ENCODE results near the gene PLA2G4E. TPM values are rescaled to one million over a fixed set of nuclear protein-coding genes. Genes with fewer than 3 reads are reported as not detected.

The PLA2G4E gene
- total RNA-seq, 1 donor from 2014 or later: 0.52 TPM

DNA sequence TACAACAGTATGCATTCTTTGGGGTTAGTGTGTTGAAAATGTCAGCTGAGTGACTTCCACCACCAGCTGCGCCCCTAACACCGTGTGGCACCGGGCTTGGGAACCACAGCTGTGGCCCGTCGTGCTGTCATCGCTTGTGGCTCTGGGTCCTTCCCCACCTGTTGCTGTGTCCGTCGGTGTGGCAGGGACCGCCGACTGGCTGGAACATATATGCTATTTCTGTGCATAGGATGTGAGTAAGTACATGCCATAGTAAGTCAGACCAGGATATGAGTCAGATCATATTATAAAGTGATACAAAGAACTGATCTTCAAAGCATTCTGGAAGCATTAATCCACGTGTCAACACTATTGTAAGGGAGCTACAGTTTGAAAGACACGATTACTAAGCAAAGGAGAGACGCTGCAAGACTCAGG is 80.4 kb downstream of the PLA2G4E start:
- Histone ChIP-seq H3K9me3 (ENCODE audit: control insufficient read depth in 3 of 3, low read length in 3 of 3) (no peaks in the 10 kb centered on the region), H3K4me3 (ENCODE audit: low read length in 3 of 3) (peak overlapping the region in 1 of 3 donors; percentile 13), H3K9ac (ENCODE audit: low read depth in 1 of 3, low read length in 3 of 3) (no peak overlapping the region), H3K27me3 (ENCODE audit: control insufficient read depth in 3 of 3, insufficient read depth in 3 of 3, low read length in 3 of 3) (no peaks in the 10 kb centered on the region), H3K36me3 (ENCODE audit: control insufficient read depth in 3 of 3, insufficient read depth in 3 of 3, low read length in 3 of 3) (peaks cover 0 to 5% (median 3%) of the 10 kb centered on the region in 3 donors), H3K27ac (ENCODE audit: low read depth, low read length) (no peak overlapping the region), H3K4me1 (ENCODE audit: control insufficient read depth in 3 of 3, insufficient read depth in 3 of 3, low read length in 3 of 3) (peaks cover 19 to 21% (median 20%) of the 10 kb centered on the region in 3 donors)

DNA sequence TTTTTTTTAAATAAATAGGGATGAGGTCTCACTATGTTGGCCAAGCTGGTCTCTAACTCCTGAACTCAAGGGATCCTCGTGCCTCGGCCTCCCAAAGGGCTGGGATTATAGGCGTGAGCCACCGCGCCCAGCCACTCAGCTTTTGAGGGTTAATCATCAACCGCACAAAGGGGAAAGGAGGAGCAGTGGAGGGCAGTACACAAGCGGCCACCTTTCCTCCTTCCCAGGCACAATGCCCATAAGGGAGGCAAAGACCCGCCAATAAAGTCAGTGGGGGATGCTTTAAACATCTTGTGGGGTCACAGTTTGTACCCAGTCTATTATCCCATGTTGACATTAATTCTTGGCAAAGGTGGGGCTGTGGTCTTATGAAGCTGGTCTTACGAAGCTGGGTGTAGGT is 80.9 kb downstream of the PLA2G4E start:
- Histone ChIP-seq H3K4me3 (ENCODE audit: low read length in 3 of 3) (no peak overlapping the region), H3K36me3 (ENCODE audit: control insufficient read depth in 3 of 3, insufficient read depth in 3 of 3, low read length in 3 of 3) (peaks cover 0 to 5% (median 2%) of the 10 kb centered on the region in 3 donors), H3K27ac (ENCODE audit: low read depth, low read length) (no peak overlapping the region), H3K9me3 (ENCODE audit: control insufficient read depth in 3 of 3, low read length in 3 of 3) (no peaks in the 10 kb centered on the region), H3K9ac (ENCODE audit: low read depth in 1 of 3, low read length in 3 of 3) (no peak overlapping the region), H3K27me3 (ENCODE audit: control insufficient read depth in 3 of 3, insufficient read depth in 3 of 3, low read length in 3 of 3) (no peaks in the 10 kb centered on the region), H3K4me1 (ENCODE audit: control insufficient read depth in 3 of 3, insufficient read depth in 3 of 3, low read length in 3 of 3) (peaks cover 20 to 25% (median 21%) of the 10 kb centered on the region in 3 donors)

DNA sequence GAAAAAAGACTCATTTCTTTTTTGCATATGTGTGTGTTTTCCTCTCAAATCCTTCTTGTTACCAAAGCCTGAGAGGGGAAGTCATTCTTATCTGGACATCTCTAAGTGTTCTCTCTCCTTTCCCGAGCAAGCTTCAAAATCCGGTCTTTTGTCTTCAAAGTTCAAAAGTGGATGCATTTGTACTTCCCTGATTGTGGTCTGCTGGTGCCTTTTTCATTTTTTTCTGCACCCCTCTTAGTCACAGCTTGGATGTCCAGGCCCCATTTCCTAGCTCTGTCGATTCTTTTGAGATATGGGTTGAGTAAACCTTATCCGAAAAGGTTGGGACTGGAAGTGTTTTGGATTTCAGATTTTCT is 83.3 kb downstream of the PLA2G4E start:
- Histone ChIP-seq H3K27ac (ENCODE audit: low read depth, low read length) (peak overlapping the region; percentile 83), H3K4me3 (ENCODE audit: low read length in 3 of 3) (no peak overlapping the region), H3K9ac (ENCODE audit: low read depth in 1 of 3, low read length in 3 of 3) (no peak overlapping the region), H3K36me3 (ENCODE audit: control insufficient read depth in 3 of 3, insufficient read depth in 3 of 3, low read length in 3 of 3) (peaks cover 0 to 5% (median 0%) of the 10 kb centered on the region in 3 donors), H3K27me3 (ENCODE audit: control insufficient read depth in 3 of 3, insufficient read depth in 3 of 3, low read length in 3 of 3) (no peaks in the 10 kb centered on the region), H3K9me3 (ENCODE audit: control insufficient read depth in 3 of 3, low read length in 3 of 3) (no peaks in the 10 kb centered on the region), H3K4me1 (ENCODE audit: control insufficient read depth in 3 of 3, insufficient read depth in 3 of 3, low read length in 3 of 3) (peaks cover 15 to 30% (median 26%) of the 10 kb centered on the region in 3 donors)

DNA sequence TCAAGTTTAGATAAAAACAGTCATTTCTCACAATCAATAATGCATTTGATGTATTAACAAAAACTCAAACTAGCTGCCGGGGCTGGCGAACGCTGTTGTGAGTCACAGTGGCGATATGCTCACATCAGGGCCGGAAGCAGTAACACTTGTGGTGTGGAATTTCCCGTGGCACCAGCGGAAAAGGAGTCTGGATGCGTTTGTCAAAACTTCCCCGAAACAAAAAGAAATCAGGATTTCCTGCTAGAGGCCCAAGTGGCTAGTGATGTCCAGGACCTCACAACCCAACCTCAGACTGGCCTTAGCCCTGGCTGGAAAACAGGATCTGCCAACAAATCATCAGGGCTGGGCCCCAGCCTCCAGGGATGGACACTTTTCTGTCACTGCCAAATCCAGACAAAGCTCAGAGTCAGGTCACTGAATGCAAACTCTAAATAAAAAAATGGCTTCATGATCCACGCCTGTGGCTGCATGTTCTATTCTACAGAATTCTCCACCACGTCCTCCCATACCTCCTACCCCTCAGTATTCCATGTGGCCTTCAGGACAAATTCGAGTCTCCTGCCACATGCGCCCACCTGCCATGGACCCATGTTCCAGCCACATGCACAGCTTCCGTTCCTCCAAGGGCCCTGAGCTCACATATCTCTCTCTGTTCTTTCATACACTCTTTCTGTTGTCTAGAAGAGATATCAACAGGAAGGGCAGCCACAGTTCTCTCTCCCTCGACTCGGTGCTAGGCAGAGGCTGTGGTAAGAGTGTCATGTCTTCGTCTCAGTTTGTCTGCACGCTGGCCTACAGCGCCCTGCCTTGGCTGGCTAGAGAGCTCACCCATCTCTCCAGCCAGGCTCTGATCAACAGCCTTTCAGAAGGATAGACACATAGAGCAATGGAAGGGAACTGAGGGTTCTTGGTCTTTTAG is 83.9 kb downstream of the PLA2G4E start:
- Histone ChIP-seq H3K4me3 (ENCODE audit: low read length in 3 of 3) (no peak overlapping the region), H3K9me3 (ENCODE audit: control insufficient read depth in 3 of 3, low read length in 3 of 3) (no peaks in the 10 kb centered on the region), H3K4me1 (ENCODE audit: control insufficient read depth in 3 of 3, insufficient read depth in 3 of 3, low read length in 3 of 3) (peaks cover 16 to 32% (median 26%) of the 10 kb centered on the region in 3 donors), H3K27ac (ENCODE audit: low read depth, low read length) (peak overlapping the region; percentile 83), H3K36me3 (ENCODE audit: control insufficient read depth in 3 of 3, insufficient read depth in 3 of 3, low read length in 3 of 3) (peaks cover 0 to 2% (median 0%) of the 10 kb centered on the region in 3 donors), H3K9ac (ENCODE audit: low read depth in 1 of 3, low read length in 3 of 3) (no peak overlapping the region), H3K27me3 (ENCODE audit: control insufficient read depth in 3 of 3, insufficient read depth in 3 of 3, low read length in 3 of 3) (no peaks in the 10 kb centered on the region)

DNA sequence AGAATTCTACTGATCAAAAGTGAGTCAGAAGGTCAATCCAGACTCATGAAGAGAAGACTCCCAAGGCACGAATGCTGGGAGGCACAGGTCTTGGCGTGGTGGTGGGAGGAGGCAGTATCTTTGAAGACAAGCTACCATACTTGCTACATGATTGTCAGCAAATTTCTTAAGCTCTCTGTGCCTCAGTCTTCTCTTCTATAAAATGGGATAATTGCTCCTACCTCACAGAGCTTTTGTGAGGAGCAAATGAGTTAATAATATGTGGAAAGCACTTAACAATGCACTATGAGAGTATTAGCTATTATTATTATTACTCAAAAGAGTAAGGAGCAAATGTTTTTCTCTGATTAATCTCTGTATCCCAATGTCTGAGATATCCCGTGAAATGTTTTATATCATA is 84.7 kb downstream of the PLA2G4E start:
- Histone ChIP-seq H3K9ac (ENCODE audit: low read depth in 1 of 3, low read length in 3 of 3) (no peak overlapping the region), H3K4me3 (ENCODE audit: low read length in 3 of 3) (no peak overlapping the region), H3K36me3 (ENCODE audit: control insufficient read depth in 3 of 3, insufficient read depth in 3 of 3, low read length in 3 of 3) (no peaks in the 10 kb centered on the region), H3K4me1 (ENCODE audit: control insufficient read depth in 3 of 3, insufficient read depth in 3 of 3, low read length in 3 of 3) (peaks cover 16 to 32% (median 27%) of the 10 kb centered on the region in 3 donors), H3K27me3 (ENCODE audit: control insufficient read depth in 3 of 3, insufficient read depth in 3 of 3, low read length in 3 of 3) (no peaks in the 10 kb centered on the region), H3K27ac (ENCODE audit: low read depth, low read length) (peak overlapping the region; percentile 83), H3K9me3 (ENCODE audit: control insufficient read depth in 3 of 3, low read length in 3 of 3) (no peaks in the 10 kb centered on the region)

DNA sequence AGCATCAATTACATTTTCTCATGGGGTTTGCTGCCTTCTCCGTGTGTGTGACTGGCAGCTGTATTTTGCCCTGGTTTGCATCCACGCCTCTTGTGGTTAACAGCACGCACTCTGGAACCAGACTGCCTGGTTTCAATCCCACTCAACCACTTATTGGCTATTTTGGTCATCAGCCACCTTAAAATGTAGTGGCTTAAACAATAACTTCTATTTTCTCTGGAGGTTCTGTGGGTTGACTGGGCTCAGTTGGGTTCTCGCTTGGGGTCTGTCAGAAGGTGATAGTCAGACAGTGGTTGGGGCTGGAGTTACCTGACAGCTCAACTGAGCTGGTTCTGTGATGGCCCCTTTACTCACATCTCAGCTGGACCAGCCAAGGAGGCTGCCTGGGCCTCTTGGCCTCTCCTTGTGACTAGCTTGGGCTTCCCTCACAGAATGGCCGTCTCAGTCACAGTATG is 85.2 kb downstream of the PLA2G4E start:
- Histone ChIP-seq H3K4me3 (ENCODE audit: low read length in 3 of 3) (no peak overlapping the region), H3K27ac (ENCODE audit: low read depth, low read length) (peak overlapping the region; percentile 83), H3K9me3 (ENCODE audit: control insufficient read depth in 3 of 3, low read length in 3 of 3) (no peaks in the 10 kb centered on the region), H3K27me3 (ENCODE audit: control insufficient read depth in 3 of 3, insufficient read depth in 3 of 3, low read length in 3 of 3) (no peaks in the 10 kb centered on the region), H3K4me1 (ENCODE audit: control insufficient read depth in 3 of 3, insufficient read depth in 3 of 3, low read length in 3 of 3) (peaks cover 16 to 35% (median 33%) of the 10 kb centered on the region in 3 donors), H3K9ac (ENCODE audit: low read depth in 1 of 3, low read length in 3 of 3) (no peak overlapping the region), H3K36me3 (ENCODE audit: control insufficient read depth in 3 of 3, insufficient read depth in 3 of 3, low read length in 3 of 3) (no peaks in the 10 kb centered on the region)

DNA sequence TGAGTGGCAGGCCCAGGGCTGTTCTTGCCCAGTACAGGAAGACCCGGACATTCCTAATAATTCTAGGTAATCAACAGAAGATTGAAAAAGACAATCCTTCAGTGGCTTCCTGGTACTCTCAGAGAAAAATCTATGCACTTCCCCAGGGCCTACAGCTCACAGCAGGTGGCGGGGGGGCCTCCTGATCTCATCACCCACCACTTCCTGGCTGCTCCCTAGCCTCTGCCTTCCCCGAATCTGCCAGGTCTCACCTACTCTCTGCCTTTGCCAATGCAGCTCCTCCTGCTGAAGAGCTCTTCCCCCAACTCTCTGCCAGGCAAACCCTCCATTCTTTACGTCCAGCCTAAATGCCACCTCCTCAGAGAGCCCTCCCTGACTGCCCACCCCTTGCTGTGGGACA is 86.0 kb downstream of the PLA2G4E start:
- Histone ChIP-seq H3K4me1 (ENCODE audit: control insufficient read depth in 3 of 3, insufficient read depth in 3 of 3, low read length in 3 of 3) (peaks cover 24 to 41% (median 38%) of the 10 kb centered on the region in 3 donors), H3K36me3 (ENCODE audit: control insufficient read depth in 3 of 3, insufficient read depth in 3 of 3, low read length in 3 of 3) (no peaks in the 10 kb centered on the region), H3K9me3 (ENCODE audit: control insufficient read depth in 3 of 3, low read length in 3 of 3) (no peaks in the 10 kb centered on the region), H3K27me3 (ENCODE audit: control insufficient read depth in 3 of 3, insufficient read depth in 3 of 3, low read length in 3 of 3) (no peaks in the 10 kb centered on the region), H3K27ac (ENCODE audit: low read depth, low read length) (peak overlapping the region; percentile 83), H3K9ac (ENCODE audit: low read depth in 1 of 3, low read length in 3 of 3) (peak overlapping the region in 1 of 3 donors; percentile 3), H3K4me3 (ENCODE audit: low read length in 3 of 3) (no peak overlapping the region)

DNA sequence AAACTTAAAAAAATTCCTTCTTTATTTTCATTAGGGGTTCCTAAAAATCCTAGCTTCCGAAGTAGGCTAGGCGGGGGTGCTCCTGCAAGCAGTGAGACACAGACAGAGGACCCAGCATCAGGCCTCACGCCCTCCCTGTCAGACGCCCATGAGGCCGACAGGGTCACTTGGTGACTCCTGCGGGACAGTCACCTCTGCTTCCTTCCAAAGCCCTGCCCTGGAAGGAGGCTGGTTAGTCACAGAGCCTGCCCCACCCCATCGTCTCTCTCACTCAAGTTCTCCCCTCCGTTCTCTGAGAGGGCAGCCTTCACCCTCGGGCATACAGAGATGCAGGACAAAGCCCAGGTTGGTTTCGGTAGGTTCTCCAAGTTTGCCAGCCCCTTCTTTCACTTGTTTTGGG is 87.1 kb downstream of the PLA2G4E start:
- no peaks in the 10 kb centered on the region for H3K9me3 ChIP-seq (ENCODE audit: control insufficient read depth in 3 of 3, low read length in 3 of 3)
- H3K4me3 ChIP-seq (ENCODE audit: low read length in 3 of 3): no peak overlapping the region
- H3K36me3 ChIP-seq (ENCODE audit: control insufficient read depth in 3 of 3, insufficient read depth in 3 of 3, low read length in 3 of 3): no peaks in the 10 kb centered on the region
- H3K9ac ChIP-seq (ENCODE audit: low read depth in 1 of 3, low read length in 3 of 3): no peak overlapping the region
- no peaks in the 10 kb centered on the region for H3K27me3 ChIP-seq (ENCODE audit: control insufficient read depth in 3 of 3, insufficient read depth in 3 of 3, low read length in 3 of 3)
- peaks cover 34 to 51% (median 46%) of the 10 kb centered on the region in 3 donors for H3K4me1 ChIP-seq (ENCODE audit: control insufficient read depth in 3 of 3, insufficient read depth in 3 of 3, low read length in 3 of 3)
- peak overlapping the region; percentile 83 for H3K27ac ChIP-seq (ENCODE audit: low read depth, low read length)

DNA sequence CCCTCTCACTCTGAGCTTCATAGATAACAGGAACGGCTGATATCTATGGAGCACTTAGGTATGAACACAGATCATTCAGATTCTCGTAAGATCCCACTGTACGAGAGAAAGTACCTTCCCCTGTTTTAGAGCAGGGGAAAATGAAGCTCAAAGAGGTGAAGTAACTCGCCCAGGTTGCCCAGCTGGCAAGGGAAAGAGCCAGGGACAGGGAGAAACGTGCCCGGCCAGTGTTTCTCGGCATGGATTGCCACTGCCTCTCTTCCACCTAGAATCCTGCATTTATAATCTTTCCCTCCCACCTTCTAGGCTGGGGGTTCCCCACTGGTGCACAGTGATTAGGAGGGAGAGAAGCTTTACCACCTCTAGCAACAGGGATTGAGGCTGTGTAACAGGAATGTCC is 87.5 kb downstream of the PLA2G4E start:
- H3K9me3 ChIP-seq (ENCODE audit: control insufficient read depth in 3 of 3, low read length in 3 of 3): no peaks in the 10 kb centered on the region
- H3K4me1 ChIP-seq (ENCODE audit: control insufficient read depth in 3 of 3, insufficient read depth in 3 of 3, low read length in 3 of 3): peaks cover 38 to 54% (median 50%) of the 10 kb centered on the region in 3 donors
- H3K9ac ChIP-seq (ENCODE audit: low read depth in 1 of 3, low read length in 3 of 3): no peak overlapping the region
- no peak overlapping the region for H3K4me3 ChIP-seq (ENCODE audit: low read length in 3 of 3)
- H3K27ac ChIP-seq (ENCODE audit: low read depth, low read length): no peak overlapping the region
- no peaks in the 10 kb centered on the region for H3K36me3 ChIP-seq (ENCODE audit: control insufficient read depth in 3 of 3, insufficient read depth in 3 of 3, low read length in 3 of 3)
- H3K27me3 ChIP-seq (ENCODE audit: control insufficient read depth in 3 of 3, insufficient read depth in 3 of 3, low read length in 3 of 3): no peaks in the 10 kb centered on the region
